Ecto neural progenitor cell (in vitro differentiated cells): ENCODE results near the gene CORO1C.
"Not testable (repeated sequence)": the region's sequence is repeated elsewhere in the genome, so short reads cannot be mapped to it uniquely, and the experiment has no call there.

Experiments
- DNase-seq: peaks from one replicate; pipeline ENCODE4 v3.0.0-alpha.2; 2018; ENCODE audit warnings: low spot score

Gene CORO1C

GRCh38 chr12:108633534-108634248, 97.6 kb downstream of the CORO1C start, which contains the start of gene SELPLG:
SELPLG (minus strand) TSS chr12:108633894; CDS start chr12:108624307, 9,587 bp downstream.
- no peak for DNase-seq

- no peak for DNase-seq
Observed at GRCh38 chr12:108633081-108633533, 98.2 kb downstream of the CORO1C start.

GRCh38 chr12:108631261-108631660, 100.1 kb downstream of the CORO1C start:
- DNase-seq = not testable (repeated sequence)

GRCh38 chr12:108630481-108631207, 100.7 kb downstream of the CORO1C start:
- DNase-seq = no peak

GRCh38 chr12:108629824-108630476, 101.4 kb downstream of the CORO1C start:
- no peak for DNase-seq

- no peak for DNase-seq
Observed at GRCh38 chr12:108629151-108629550, 102.2 kb downstream of the CORO1C start.

GRCh38 chr12:108627134-108627920, 104.0 kb downstream of the CORO1C start:
- DNase-seq = no peak

- DNase-seq = no peak
Observed at GRCh38 chr12:108625228-108625627, 106.1 kb downstream of the CORO1C start.

- DNase-seq = no peak
Observed at GRCh38 chr12:108623577-108623976, 107.7 kb downstream of the CORO1C start.

GRCh38 chr12:108622921-108623514, 108.3 kb downstream of the CORO1C start:
- no peak for DNase-seq

GRCh38 chr12:108622421-108622820, 108.9 kb downstream of the CORO1C start:
- no peak for DNase-seq

- DNase-seq = no peak
Observed at GRCh38 chr12:108621161-108621560, 110.2 kb downstream of the CORO1C start.

- DNase-seq = no peak
Observed at GRCh38 chr12:108620236-108620879, 111.0 kb downstream of the CORO1C start.

- DNase-seq = no peak
Observed at GRCh38 chr12:108619369-108620160, 111.8 kb downstream of the CORO1C start.

GRCh38 chr12:108618953-108619274, 112.4 kb downstream of the CORO1C start:
- DNase-seq = not testable (repeated sequence)

- DNase-seq = peak; percentile 92
Observed at GRCh38 chr12:108618079-108618952, 113.0 kb downstream of the CORO1C start.

GRCh38 chr12:108616941-108617858, 114.1 kb downstream of the CORO1C start:
- no peak for DNase-seq

- no peak for DNase-seq
Observed at GRCh38 chr12:108616359-108616758, 115.0 kb downstream of the CORO1C start.
